ENCODE results near the gene SLC13A4. TPM values are rescaled to one million over a fixed set of nuclear protein-coding genes. Genes with fewer than 3 reads are reported as not detected.

SLC13A4 gene
- total and polyA plus RNA-seq, 2 of the 4 experiments (the other 2 are of a cell fraction): 0.10 TPM; not detected in 1

DNA sequence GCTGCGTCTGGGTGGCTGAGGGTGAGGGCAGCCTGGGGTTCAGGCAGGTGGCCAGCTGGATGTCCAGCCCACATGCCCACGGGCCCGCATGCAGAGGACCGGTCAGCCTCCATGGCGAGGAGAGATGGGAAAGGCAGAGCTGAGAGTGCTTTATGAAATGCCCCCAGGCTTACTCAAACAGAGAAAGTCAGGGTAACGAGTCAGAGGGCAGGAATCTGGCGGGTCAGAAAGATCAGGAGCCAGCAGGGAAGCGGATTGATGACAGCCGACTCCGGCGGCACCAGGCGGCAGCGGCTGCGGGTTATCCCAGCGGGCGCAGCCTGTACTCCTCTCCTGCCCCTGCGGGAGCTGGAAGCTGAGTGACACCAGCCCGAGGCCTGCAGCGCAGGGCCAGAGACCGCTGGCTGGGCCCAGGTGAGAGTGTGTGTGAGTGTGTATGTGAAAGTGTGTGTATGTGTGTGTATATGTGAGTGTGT lies 13.4 kb downstream of the SLC13A4 start:
- 35% methylated on average over 8 of the region's 20 CpGs; no CpG with 5 or more reads in 1 of the 2 experiments for WGBS, 2 experiments (ENCODE audit: extremely low coverage in 2 of 2, insufficient read length in 1 of 2)
- H2BK5ac ChIP-seq (ENCODE audit: low read depth, low read length, poor library complexity, severe bottlenecking): peak overlapping the region; percentile 78
- ChIA-PET CTCF (interaction anchor here (0.7 to 1.0 kb wide), 2 partner anchors 41 to 83 kb away, joined by 3 to 5 read pairs; no protein-coding TSS in a partner anchor), POLR2A (ENCODE audit: unreplicated experiment) (no interaction called here)
- peak overlapping the region; percentile 60 for H2BK20ac ChIP-seq (ENCODE audit: low read depth, low read length)
- peak overlapping the region; percentile 73 for H3K14ac ChIP-seq (replicated peaks; ENCODE audit: low read depth, low read length)
- H3K9me1 ChIP-seq (ENCODE audit: insufficient read depth, low read length): peaks cover 14% of the 10 kb centered on the region
- no peaks in the 10 kb centered on the region for H3K9me3 ChIP-seq (ENCODE audit: control insufficient read depth, insufficient read depth, low read length)
- intact Hi-C loops (cut with micrococcal nuclease) (loop anchor here (1.0 kb wide), 1 partner anchor 11 kb away; no protein-coding TSS in a partner anchor), in situ Hi-C loops (cut with MboI; ENCODE audit: low sequenced_read_pairs) (no loop called here), dilution Hi-C loops (cut with HindIII; ENCODE audit: low sequenced_read_pairs, unreplicated experiment) (no loop called here)
- peak overlapping the region; percentile 82 for H3K4ac ChIP-seq (ENCODE audit: low read depth, low read length)
- TF ChIP-seq MXI1 (IDR thresholded peaks at IDR 0.05; ENCODE audit: borderline replicate concordance, low read depth, low read length): no peak
- no peaks in the 10 kb centered on the region for H4K20me1 ChIP-seq (ENCODE audit: insufficient read depth, low read length)
- H3K56ac ChIP-seq (ENCODE audit: extremely low read depth, insufficient read depth, low read length): no peak overlapping the region
- H3K4me3 ChIP-seq (ENCODE audit: insufficient read depth, low read depth, low read length): no peak overlapping the region
- H3K18ac ChIP-seq (ENCODE audit: low read depth, low read length): peak overlapping the region; percentile 34
- peak; percentile 74 for DNase-seq
- ATAC-seq (ENCODE audit: low read depth): peak; percentile 68
- no TSS peak for BruUV-seq (replicated peaks)
- peak overlapping the region; percentile 57; the same call in 2 of the 3 replicates for H2BK15ac ChIP-seq (ENCODE audit: low read depth, low read length)
- peak overlapping the region; percentile 10; the same call in 1 of the 2 replicates for H4K5ac ChIP-seq (ENCODE audit: low read depth, low read length)
- H3K4me2 ChIP-seq (ENCODE audit: low read depth, low read length): peak overlapping the region; percentile 23; the same call in 1 of the 2 replicates
- H2AK9ac ChIP-seq (replicated peaks; ENCODE audit: low read depth, low read length, poor library complexity): peak overlapping the region; percentile 88
- H3K27me3 ChIP-seq (ENCODE audit: control insufficient read depth, insufficient read depth, low read length): no peaks in the 10 kb centered on the region
- peak overlapping the region; percentile 41; the same call in 1 of the 2 replicates for H3K27ac ChIP-seq (ENCODE audit: insufficient read depth, low read length)
- peak overlapping the region; percentile 53; the same call in 1 of the 2 replicates for H3K23ac ChIP-seq (ENCODE audit: low read depth, low read length)
- peaks cover 0 to 8% of the 10 kb centered on the region in 2 experiments; a peak in 2 of 4 replicates for H3K79me1 ChIP-seq (ENCODE audit: low read depth in 1 of 2, low read length in 2 of 2)
- peak overlapping the region; percentile 87 for H2AFZ ChIP-seq (replicated peaks; ENCODE audit: low read length, poor library complexity)
- peak overlapping the region; percentile 86 for H2BK120ac ChIP-seq (ENCODE audit: low read depth, low read length)
- H3K36me3 ChIP-seq (ENCODE audit: control insufficient read depth, insufficient read depth, low read length): no peaks in the 10 kb centered on the region
- peak overlapping the region; percentile 14 to 68; a peak in 2 of 4 replicates for H4K8ac ChIP-seq (ENCODE audit: low read depth in 2 of 2, low read length in 2 of 2)
- H4K91ac ChIP-seq (ENCODE audit: insufficient read depth, low read depth, low read length): peak overlapping the region; percentile 77; the same call in 1 of the 2 replicates
- H3K9ac ChIP-seq (ENCODE audit: low read depth, low read length): no peak overlapping the region
- peaks cover 16% of the 10 kb centered on the region for H3K4me1 ChIP-seq (ENCODE audit: control insufficient read depth, insufficient read depth, low read length)
- peak overlapping the region; percentile 87 for H2AK5ac ChIP-seq (ENCODE audit: low read depth, low read length)

All from IMR-90 (cell line).